Progenitor cell of endocrine pancreas (in vitro differentiated cells): ENCODE results near the gene LEMD1. TPM values are rescaled to one million over a fixed set of nuclear protein-coding genes. Genes with fewer than 3 reads are reported as not detected.

ENCODE experiments used
- DNase-seq: peaks from one replicate; pipeline ENCODE4 v3.0.0; 2021; ENCODE audit warnings: low spot score; ENCODE audit not compliant: unreplicated experiment
- H3K27ac Mint-ChIP-seq: 2 replicates; pipeline ENCODE4 v1.8.0; 2021; ENCODE audit warnings: mild to moderate bottlenecking, moderate library complexity, mixed read lengths
- H3K27me3 Mint-ChIP-seq: 2 replicates; pipeline ENCODE4 v1.8.0; 2021; ENCODE audit warnings: mixed read lengths
- H3K36me3 Mint-ChIP-seq: 2 replicates; pipeline ENCODE4 v1.8.0; 2022; ENCODE audit warnings: mixed read lengths; ENCODE audit not compliant: insufficient read depth
- H3K4me1 Mint-ChIP-seq: 2 replicates; pipeline ENCODE4 v1.8.0; 2021; ENCODE audit warnings: low read depth, mixed read lengths
- H3K4me3 Mint-ChIP-seq: 2 replicates; pipeline ENCODE4 v1.8.0; 2021; ENCODE audit warnings: low read depth, mild to moderate bottlenecking, moderate library complexity, mixed read lengths
- H3K9me3 Mint-ChIP-seq: 2 replicates; pipeline ENCODE4 v1.8.0; 2021; ENCODE audit warnings: low read depth, mixed read lengths
- CTCF ChIP-seq: fragments of 200-600 bp; sonication (generic); IDR thresholded peaks from one replicate; pipeline ENCODE4 v1.5.0; 2021; ENCODE audit warnings: antibody characterized with exemption, mild to moderate bottlenecking; ENCODE audit not compliant: unreplicated experiment
- total RNA-seq: library from RNA; stranded (reverse); gene quantifications from 2 replicates; pipeline ENCODE4 v1.2.1, GENCODE V29; 2021

Gene LEMD1
- total RNA-seq, 1 donor from 2014 or later = 13.9 TPM

- no peak for DNase-seq
- peaks cover 51% of the 10 kb centered on the region for H3K4me1 Mint-ChIP-seq
- peaks cover 3% of the 10 kb centered on the region for H3K36me3 Mint-ChIP-seq
- H3K9me3 Mint-ChIP-seq = no peaks in the 10 kb centered on the region
- H3K27ac Mint-ChIP-seq = peak overlapping the region; percentile 79
- TF ChIP-seq CTCF = no peak
- no peak overlapping the region for H3K4me3 Mint-ChIP-seq
- peaks cover 4% of the 10 kb centered on the region for H3K27me3 Mint-ChIP-seq
Measured at GRCh38 chr1:205442051-205442725, 20.3 kb upstream of the LEMD1 start.

GRCh38 chr1:205441716-205442050 lies 19.8 kb upstream of the LEMD1 start:
- DNase-seq = no peak
- peaks cover 6% of the 10 kb centered on the region for H3K27me3 Mint-ChIP-seq
- peak overlapping the region; percentile 79 for H3K27ac Mint-ChIP-seq
- peaks cover 2% of the 10 kb centered on the region for H3K36me3 Mint-ChIP-seq
- peaks cover 47% of the 10 kb centered on the region for H3K4me1 Mint-ChIP-seq
- TF ChIP-seq CTCF = no peak
- no peak overlapping the region for H3K4me3 Mint-ChIP-seq
- no peaks in the 10 kb centered on the region for H3K9me3 Mint-ChIP-seq

- no peaks in the 10 kb centered on the region for H3K9me3 Mint-ChIP-seq
Measured at GRCh38 chr1:205441318-205441633, 19.4 kb upstream of the LEMD1 start.

GRCh38 chr1:205440476-205441317 lies 18.8 kb upstream of the LEMD1 start:
- Mint-ChIP-seq H3K27ac (peak overlapping the region; percentile 79), H3K4me1 (peaks cover 42% of the 10 kb centered on the region), H3K27me3 (peaks cover 9% of the 10 kb centered on the region), H3K9me3 (no peaks in the 10 kb centered on the region), H3K36me3 (peaks cover 2% of the 10 kb centered on the region), H3K4me3 (no peak overlapping the region)
- no peak for DNase-seq
- TF ChIP-seq CTCF = no peak

More at GRCh38 chr1:205441318-205441633, 19.4 kb upstream of the LEMD1 start:
- no peak for TF ChIP-seq CTCF
- Mint-ChIP-seq H3K36me3 (peaks cover 2% of the 10 kb centered on the region), H3K4me3 (no peak overlapping the region), H3K27me3 (peaks cover 8% of the 10 kb centered on the region), H3K27ac (peak overlapping the region; percentile 79), H3K4me1 (peaks cover 47% of the 10 kb centered on the region)
- no peak for DNase-seq

- Mint-ChIP-seq H3K4me1 (peaks cover 36% of the 10 kb centered on the region), H3K27me3 (peaks cover 12% of the 10 kb centered on the region), H3K36me3 (no peaks in the 10 kb centered on the region), H3K4me3 (no peak overlapping the region), H3K27ac (no peak overlapping the region), H3K9me3 (no peaks in the 10 kb centered on the region)
- no peak for TF ChIP-seq CTCF
- no peak for DNase-seq
Measured at GRCh38 chr1:205440121-205440475, 18.2 kb upstream of the LEMD1 start.
